ENCODE measurements around the gene KIR3DL2.
"Not testable (repeated sequence)": the region's sequence is repeated elsewhere in the genome, so short reads cannot be mapped to it uniquely, and the experiment has no call there.

Gene KIR3DL2

DNA sequence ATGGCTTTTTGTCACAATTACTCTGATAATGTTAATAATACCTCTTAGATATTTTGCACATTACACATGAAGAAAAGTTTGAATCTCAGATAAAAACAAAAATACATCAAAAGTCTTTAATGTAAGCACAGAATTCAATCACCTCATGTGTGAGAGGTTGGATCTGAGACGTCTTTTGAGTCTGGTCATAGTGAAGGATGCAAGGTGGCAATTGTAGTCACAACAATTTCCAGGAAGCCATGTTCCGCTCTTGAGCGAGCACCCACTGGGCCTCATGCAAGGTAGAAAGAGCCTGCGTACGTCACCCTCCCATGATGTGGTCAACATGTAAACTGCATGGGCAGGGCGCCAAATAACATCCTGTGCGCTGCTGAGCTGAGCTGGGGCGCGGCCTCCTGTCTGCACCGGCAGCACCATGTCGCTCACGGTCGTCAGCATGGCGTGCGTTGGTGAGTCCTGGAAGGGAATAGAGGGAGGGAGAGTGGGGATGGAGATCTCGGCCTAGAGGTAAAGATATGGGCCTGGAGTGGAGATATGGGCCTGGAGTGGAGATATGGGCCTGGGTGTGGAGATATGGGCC lies at the start of gene KIR3DL2:
TSS of gene KIR3DL2 (plus strand) at position 383 of the 580 bp plus-strand sequence. CDS start at position 416, 33 bp downstream.
- DNase-seq = not testable (repeated sequence)

GRCh38 chr19:54803410-54803809 lies 46.8 kb upstream of the KIR3DL2 start, which contains the start of gene KIR2DL4:
KIR2DL4 (plus strand) TSS chr19:54803610; CDS start chr19:54803652, 42 bp downstream.
- DNase-seq = no peak

- no peak for DNase-seq
Measured at GRCh38 chr19:54804101-54804500, 46.1 kb upstream of the KIR3DL2 start.

DNA sequence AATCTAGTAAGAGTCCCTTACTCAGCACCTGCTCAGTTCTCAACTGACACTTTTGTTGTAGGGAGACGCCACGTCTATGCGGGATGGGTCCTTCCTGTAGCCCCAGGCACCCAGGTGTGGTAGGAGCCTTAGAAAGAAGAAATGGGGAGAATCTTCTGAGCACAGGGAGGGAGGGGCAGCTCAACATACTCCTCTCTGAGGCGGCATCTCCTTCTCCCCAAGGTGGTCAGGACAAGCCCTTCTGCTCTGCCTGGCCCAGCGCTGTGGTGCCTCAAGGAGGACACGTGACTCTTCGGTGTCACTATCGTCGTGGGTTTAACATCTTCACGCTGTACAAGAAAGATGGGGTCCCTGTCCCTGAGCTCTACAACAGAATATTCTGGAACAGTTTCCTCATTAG lies 45.7 kb upstream of the KIR3DL2 start:
- DNase-seq = no peak

DNA sequence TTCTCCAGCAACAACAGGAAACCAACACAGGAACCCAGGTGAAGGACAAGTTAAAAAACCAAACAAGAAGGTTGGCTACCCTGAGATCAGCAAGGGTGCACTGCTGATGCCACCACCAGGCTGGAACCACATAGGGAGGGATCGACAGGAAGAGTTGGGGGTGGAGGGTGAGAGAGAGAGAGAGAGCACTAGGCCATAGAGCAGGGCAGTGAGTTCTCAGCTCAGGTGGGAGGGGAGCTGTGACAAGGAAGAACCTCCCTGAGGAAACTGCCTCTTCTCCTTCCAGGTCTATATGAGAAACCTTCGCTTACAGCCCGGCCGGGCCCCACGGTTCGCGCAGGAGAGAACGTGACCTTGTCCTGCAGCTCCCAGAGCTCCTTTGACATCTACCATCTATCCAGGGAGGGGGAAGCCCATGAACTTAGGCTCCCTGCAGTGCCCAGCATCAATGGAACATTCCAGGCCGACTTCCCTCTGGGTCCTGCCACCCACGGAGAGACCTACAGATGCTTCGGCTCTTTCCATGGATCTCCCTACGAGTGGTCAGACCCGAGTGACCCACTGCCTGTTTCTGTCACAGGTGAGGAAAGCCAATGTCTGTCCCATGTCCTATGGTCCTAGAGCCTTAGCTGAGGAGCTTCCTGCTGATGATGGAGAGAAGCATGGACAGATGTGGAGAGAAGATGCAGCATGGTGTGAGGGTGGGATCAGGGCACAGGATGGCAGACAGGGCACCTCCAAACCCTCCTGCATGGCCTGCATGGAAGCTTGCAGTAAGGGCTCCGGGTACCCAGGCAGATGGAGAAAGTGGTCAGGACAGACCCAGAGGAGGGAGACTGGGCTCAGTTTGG lies 44.4 kb upstream of the KIR3DL2 start:
- no peak for DNase-seq

DNA sequence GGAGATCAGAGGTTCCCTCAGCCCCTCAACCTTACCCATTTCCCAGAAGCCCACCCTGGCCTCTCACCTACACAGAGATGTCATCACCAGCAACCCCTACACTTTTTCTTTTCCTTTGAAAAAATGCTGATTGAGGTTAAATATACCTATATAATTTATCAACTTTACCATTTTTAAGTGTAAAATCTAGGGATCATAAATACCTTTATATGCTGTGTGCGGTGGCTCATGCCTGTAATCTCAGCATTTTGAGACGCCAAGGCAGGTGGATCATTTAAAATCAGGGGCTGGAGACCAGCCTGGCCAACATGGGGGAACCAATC lies 43.8 kb upstream of the KIR3DL2 start:
- DNase-seq = no peak

DNA sequence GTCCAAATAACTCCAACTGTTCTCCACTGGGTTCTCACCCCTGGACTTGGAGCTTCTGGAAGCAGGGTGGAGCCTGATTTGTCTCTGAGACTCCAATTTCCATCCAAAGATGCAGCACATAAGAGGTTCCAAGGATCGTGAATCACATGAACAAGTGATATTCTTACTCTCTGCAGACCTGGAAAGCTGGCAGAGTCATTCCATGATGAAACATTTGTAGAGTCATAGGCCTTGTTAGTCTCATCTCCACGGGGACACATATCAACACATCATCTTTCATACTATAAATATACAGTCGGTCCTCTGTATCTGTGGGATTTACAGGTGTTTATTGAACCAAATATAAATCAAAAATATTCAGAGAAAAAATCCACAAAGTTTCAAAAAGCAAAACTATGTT lies 35.7 kb upstream of the KIR3DL2 start:
- not testable (repeated sequence) for DNase-seq

DNA sequence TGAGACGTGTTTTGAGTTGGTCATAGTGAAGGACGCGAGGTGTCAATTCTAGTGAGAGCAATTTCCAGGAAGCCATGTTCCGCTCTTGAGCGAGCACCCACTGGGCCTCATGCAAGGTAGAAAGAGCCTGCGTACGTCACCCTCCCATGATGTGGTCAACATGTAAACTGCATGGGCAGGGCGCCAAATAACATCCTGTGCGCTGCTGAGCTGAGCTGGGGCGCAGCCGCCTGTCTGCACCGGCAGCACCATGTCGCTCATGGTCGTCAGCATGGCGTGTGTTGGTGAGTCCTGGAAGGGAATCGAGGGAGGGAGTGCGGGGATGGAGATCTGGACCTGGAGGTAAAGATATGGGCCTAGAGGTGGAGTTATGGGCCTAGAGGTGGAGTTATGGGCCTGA lies 34.0 kb upstream of the KIR3DL2 start, which contains the start of gene KIR3DL1:
TSS of gene KIR3DL1 (plus strand) at position 218 of the 400 bp plus-strand sequence.
- DNase-seq = not testable (repeated sequence)

- no peak for DNase-seq
Measured at GRCh38 chr19:54817670-54818536, 32.3 kb upstream of the KIR3DL2 start.

GRCh38 chr19:54824416-54824815 lies 25.8 kb upstream of the KIR3DL2 start:
- not testable (repeated sequence) for DNase-seq

- DNase-seq = not testable (repeated sequence)
Measured at GRCh38 chr19:54825326-54825725, 24.9 kb upstream of the KIR3DL2 start.

GRCh38 chr19:54828064-54828463 lies 22.2 kb upstream of the KIR3DL2 start:
- DNase-seq = not testable (repeated sequence)

- not testable (repeated sequence) for DNase-seq
Measured at GRCh38 chr19:54832496-54832895, 17.7 kb upstream of the KIR3DL2 start, which contains the start of gene KIR2DS4. KIR2DS4 (plus strand) TSS chr19:54832676.

GRCh38 chr19:54835126-54835525 lies 15.1 kb upstream of the KIR3DL2 start:
- not testable (repeated sequence) for DNase-seq

DNA sequence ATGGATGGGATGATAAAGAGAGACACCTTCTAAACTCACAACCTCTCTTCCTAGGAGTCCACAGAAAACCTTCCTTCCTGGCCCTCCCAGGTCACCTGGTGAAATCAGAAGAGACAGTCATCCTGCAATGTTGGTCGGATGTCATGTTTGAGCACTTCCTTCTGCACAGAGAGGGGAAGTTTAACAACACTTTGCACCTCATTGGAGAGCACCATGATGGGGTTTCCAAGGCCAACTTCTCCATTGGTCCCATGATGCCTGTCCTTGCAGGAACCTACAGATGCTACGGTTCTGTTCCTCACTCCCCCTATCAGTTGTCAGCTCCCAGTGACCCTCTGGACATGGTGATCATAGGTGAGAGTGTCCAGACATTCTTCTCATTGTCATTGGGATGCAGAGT lies 12.7 kb upstream of the KIR3DL2 start:
- DNase-seq = not testable (repeated sequence)

- not testable (repeated sequence) for DNase-seq
Measured at GRCh38 chr19:54843171-54843570, 7.1 kb upstream of the KIR3DL2 start.

GRCh38 chr19:54850930-54851329 lies 687 bp downstream of the KIR3DL2 start:
- no peak for DNase-seq

- no peak for DNase-seq
Measured at GRCh38 chr19:54851353-54851752, 1.1 kb downstream of the KIR3DL2 start.

- not testable (repeated sequence) for DNase-seq
Measured at GRCh38 chr19:54855241-54855640, 5.0 kb downstream of the KIR3DL2 start.

- not testable (repeated sequence) for DNase-seq
Measured at GRCh38 chr19:54858476-54858875, 8.2 kb downstream of the KIR3DL2 start.

GRCh38 chr19:54859421-54859820 lies 9.2 kb downstream of the KIR3DL2 start:
- not testable (repeated sequence) for DNase-seq

- DNase-seq = not testable (repeated sequence)
Measured at GRCh38 chr19:54863459-54863858, 13.2 kb downstream of the KIR3DL2 start.

- DNase-seq = no peak
Measured at GRCh38 chr19:54871696-54872095, 21.5 kb downstream of the KIR3DL2 start.
